Upper lobe of left lung (tissue), 6 donors: ENCODE results near the gene FCRLA. TPM values are rescaled to one million over a fixed set of nuclear protein-coding genes. Genes with fewer than 3 reads are reported as not detected.
A peak's percentile ranks its signal among the peaks of the same experiment; 100 is the strongest.

Experiments
- ATAC-seq, 2 donors: fragments of 200-7000 bp; cut with Tn5 transposase; one replicate each; pipeline ENCODE4 v1.9.1; 2022; ENCODE audit warnings: mild to moderate bottlenecking in 2 of 2, moderate library complexity in 2 of 2; ENCODE audit not compliant: low FRiP score in 2 of 2
- DNase-seq, 2 donors: peaks; one replicate each; pipeline ENCODE4 v3.0.0-alpha.2; 2019 to 2020
- H3K27ac ChIP-seq, 4 donors: fragments of 200-600 bp; sonication (generic); one replicate each; pipeline ENCODE4 v1.5.1; 2016 to 2019
- H3K27me3 ChIP-seq, 4 donors: fragments of 200-600 bp; sonication (generic); one replicate each; pipeline ENCODE4 v1.5.1; 2017 to 2019
- H3K36me3 ChIP-seq, 4 donors: fragments of 200-600 bp; sonication (generic); one replicate each; pipeline ENCODE4 v1.5.1; 2016 to 2019
- H3K4me1 ChIP-seq, 4 donors: fragments of 200-600 bp; sonication (generic); one replicate each; pipeline ENCODE4 v1.5.1; 2018 to 2019
- H3K4me3 ChIP-seq, 4 donors: fragments of 200-600 bp; sonication (generic); one replicate each; pipeline ENCODE4 v1.5.1; 2017 to 2019; ENCODE audit warnings: mild to moderate bottlenecking in 2 of 4, moderate library complexity in 1 of 4
- H3K9me3 ChIP-seq, 4 donors: fragments of 200-600 bp; sonication (generic); one replicate each; pipeline ENCODE4 v1.5.1; 2018 to 2019
- CTCF ChIP-seq, 6 experiments: fragments of 450-650 bp in 4 of 6; fragments of 200-600 bp in 2 of 6; sonication (generic) in 2 of 6; IDR thresholded peaks; one replicate each; pipeline ENCODE4 v1.5.1; 2016 to 2019; ENCODE audit warnings: antibody characterized with exemption in 6 of 6
- EP300 ChIP-seq, 4 donors: sonication (generic); formaldehyde crosslinking; IDR thresholded peaks; one replicate each; pipeline ENCODE4 v1.5.1; 2017; ENCODE audit warnings: antibody characterized with exemption in 4 of 4, control low read depth in 2 of 4
- POLR2A ChIP-seq, 4 donors: fragments of 450-650 bp; IDR thresholded peaks; one replicate each; pipeline ENCODE4 v1.5.1; 2016 to 2017; ENCODE audit warnings: antibody characterized with exemption in 4 of 4, mild to moderate bottlenecking in 2 of 4
- POLR2AphosphoS5 ChIP-seq, 2 donors: sonication (generic); formaldehyde crosslinking; IDR thresholded peaks; one replicate each; pipeline ENCODE4 v1.5.1; 2017; ENCODE audit warnings: antibody characterized with exemption in 2 of 2
- WGBS, 2 donors: methylation state at CpG; one replicate each; pipeline ENCODE4 v1.1.5; 2017 to 2018; 5-methylcytosine and 5-hydroxymethylcytosine counted together
- total RNA-seq, 6 donors: library from RNA; depleted of rRNA in 4 of 6; stranded (reverse); fragments of >200 nt in 4 of 6; gene quantifications; one replicate each; pipeline versions ENCODE4 v1.1.0 to v1.2.1, GENCODE V29; 2016 to 2021
- donor health status: DM: no; HTN: no; CAD: no; lungs with moderate emphysema.
- donor health status: DM: no; HTN: yes; CAD: no; lungs with severe emphysema.

FCRLA gene
- total RNA-seq, 6 donors from 2014 or later, result 0.52 to 1.2 (median 1.0) TPM; not detected in 3

DNA sequence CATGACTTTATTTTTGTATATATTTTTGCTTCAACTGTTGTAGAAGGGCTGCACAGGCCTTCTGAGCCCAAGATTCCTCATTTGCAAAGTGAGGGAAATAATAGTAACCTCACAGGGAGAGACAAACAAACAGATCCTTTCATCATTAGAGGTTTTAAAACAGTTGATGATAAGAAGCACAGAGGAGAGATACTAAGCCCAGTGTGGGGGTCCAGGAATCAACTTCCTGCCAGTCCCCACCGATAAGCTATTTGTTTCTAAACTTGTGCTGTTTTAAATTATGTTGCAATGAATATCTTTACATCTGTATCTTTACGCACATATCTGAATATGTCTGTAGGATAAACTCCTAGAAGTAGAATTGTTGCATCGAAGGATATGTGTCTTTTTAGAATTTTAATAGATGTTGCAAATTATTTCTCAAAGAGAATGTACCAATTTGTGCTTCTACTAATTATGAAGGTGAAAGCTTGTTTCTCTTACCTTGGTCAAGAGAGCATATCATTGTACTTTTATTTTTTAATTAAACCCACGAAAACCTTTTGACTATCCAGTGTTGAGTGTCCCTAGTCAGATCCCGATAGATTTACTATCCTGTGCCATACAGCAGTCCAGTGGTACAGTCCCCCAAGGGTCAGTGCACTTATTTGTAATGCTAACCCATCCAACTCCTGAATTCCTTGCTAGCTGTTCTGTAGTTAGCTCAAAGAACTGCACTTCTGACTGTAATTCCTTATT lies 25.1 kb downstream of the FCRLA start:
- Histone ChIP-seq H3K9me3 (no peaks in the 10 kb centered on the region), H3K4me3 (no peak overlapping the region), H3K27ac (no peak overlapping the region), H3K4me1 (peaks cover 4 to 7% (median 5%) of the 10 kb centered on the region in 4 donors), H3K36me3 (no peaks in the 10 kb centered on the region), H3K27me3 (no peaks in the 10 kb centered on the region)
- DNase-seq, result no peak
- ATAC-seq, result no peak
- TF ChIP-seq EP300 (IDR thresholded peaks at IDR 0.05), result no peak
- TF ChIP-seq POLR2AphosphoS5 (IDR thresholded peaks at IDR 0.05), result no peak
- no peak for TF ChIP-seq POLR2A (IDR thresholded peaks at IDR 0.05)
- TF ChIP-seq CTCF (IDR thresholded peaks at IDR 0.05), result no peak
- WGBS, 2 donors, result 72 to 76% methylated on average over 5 of the region's 5 CpGs

DNA sequence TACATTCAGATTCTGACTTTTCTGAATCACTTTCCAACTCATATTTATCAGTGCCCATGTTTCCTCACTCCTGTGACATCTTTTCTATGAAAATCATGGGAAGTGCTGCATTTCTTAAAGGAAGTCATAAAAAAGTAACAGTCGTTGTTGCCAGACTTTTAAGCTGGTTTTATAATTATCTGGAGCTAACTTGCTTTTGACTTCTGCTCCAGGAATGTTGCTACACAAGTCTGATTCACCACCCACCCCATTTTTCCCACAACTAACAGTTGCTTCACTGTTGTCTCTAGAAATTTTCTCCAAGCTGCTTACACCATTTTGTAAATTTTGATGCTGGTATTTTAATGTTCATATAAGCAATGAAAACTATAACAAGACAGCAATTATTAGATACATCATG lies 26.5 kb downstream of the FCRLA start:
- WGBS, 2 donors, result 11 to 13% methylated on average over 1 of the region's 1 CpG
- no peaks in the 10 kb centered on the region for H3K36me3 ChIP-seq
- DNase-seq (no peak), ATAC-seq (peak in 1 of 2 donors; percentile 56)
- TF ChIP-seq POLR2AphosphoS5 (IDR thresholded peaks at IDR 0.05) (no peak), EP300 (IDR thresholded peaks at IDR 0.05) (no peak), CTCF (IDR thresholded peaks at IDR 0.05) (no peak), POLR2A (IDR thresholded peaks at IDR 0.05) (no peak)
- peaks cover 0 to 3% (median under 1%) of the 10 kb centered on the region in 4 donors for H3K4me1 ChIP-seq
- H3K27me3 ChIP-seq, result no peaks in the 10 kb centered on the region
- no peaks in the 10 kb centered on the region for H3K9me3 ChIP-seq
- H3K27ac ChIP-seq, result no peak overlapping the region
- no peak overlapping the region for H3K4me3 ChIP-seq

GRCh38 chr1:161735837-161736236 lies 28.8 kb downstream of the FCRLA start:
- ATAC-seq (no peak), DNase-seq (no peak)
- peaks cover 17 to 24% (median 20%) of the 10 kb centered on the region in 4 donors for H3K4me1 ChIP-seq
- TF ChIP-seq POLR2A (IDR thresholded peaks at IDR 0.05), result no peak
- TF ChIP-seq EP300 (IDR thresholded peaks at IDR 0.05), result no peak
- no peak for TF ChIP-seq CTCF (IDR thresholded peaks at IDR 0.05)
- no peak for TF ChIP-seq POLR2AphosphoS5 (IDR thresholded peaks at IDR 0.05)
- WGBS, 2 donors, result 89 to 97% methylated on average over 3 of the region's 3 CpGs
- H3K27ac ChIP-seq, result no peak overlapping the region
- H3K27me3 ChIP-seq, result no peaks in the 10 kb centered on the region
- H3K36me3 ChIP-seq, result no peaks in the 10 kb centered on the region
- no peaks in the 10 kb centered on the region for H3K9me3 ChIP-seq
- H3K4me3 ChIP-seq, result no peak overlapping the region

DNA sequence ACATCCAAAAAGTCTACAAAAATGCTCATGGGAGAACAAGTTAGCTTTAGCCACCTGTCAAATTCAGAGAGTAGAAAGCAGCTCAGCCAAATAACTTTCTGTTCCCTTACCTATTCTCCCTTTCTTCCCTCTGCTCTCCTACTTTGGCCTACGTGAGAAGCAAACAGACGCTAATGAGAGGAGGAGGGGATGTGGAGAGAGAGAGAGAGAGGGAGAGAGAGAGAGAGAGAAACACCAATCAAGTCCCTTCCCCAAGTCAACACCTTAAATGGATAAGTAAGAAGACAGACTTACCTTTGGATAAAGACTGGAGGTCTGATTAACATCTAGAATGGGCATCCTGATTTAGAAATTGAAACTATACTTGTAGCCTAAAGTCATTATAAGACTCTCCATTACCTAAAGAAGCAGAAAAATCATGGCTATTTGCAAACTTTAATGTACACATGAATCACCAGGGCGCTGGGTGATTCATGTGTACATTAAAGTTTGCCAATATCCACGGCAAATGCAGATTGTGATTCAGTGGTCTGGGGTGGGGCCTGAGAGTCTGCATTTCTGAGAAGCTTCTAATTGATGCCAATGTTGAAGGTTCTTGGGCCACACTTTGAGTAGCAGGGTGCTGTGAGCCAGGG lies 29.4 kb downstream of the FCRLA start:
- Histone ChIP-seq H3K27ac (no peak overlapping the region), H3K4me3 (no peak overlapping the region), H3K4me1 (peaks cover 22 to 30% (median 26%) of the 10 kb centered on the region in 4 donors), H3K9me3 (no peaks in the 10 kb centered on the region), H3K27me3 (no peaks in the 10 kb centered on the region), H3K36me3 (no peaks in the 10 kb centered on the region)
- no peak for TF ChIP-seq POLR2AphosphoS5 (IDR thresholded peaks at IDR 0.05)
- no peak for TF ChIP-seq CTCF (IDR thresholded peaks at IDR 0.05)
- no peak for TF ChIP-seq POLR2A (IDR thresholded peaks at IDR 0.05)
- no peak for TF ChIP-seq EP300 (IDR thresholded peaks at IDR 0.05)
- no peak for DNase-seq
- WGBS, 2 donors, result 69 to 82% methylated on average over 4 of the region's 4 CpGs
- no peak for ATAC-seq
